Mammary epithelial cell (primary cell): ENCODE data around the gene PAM.

ENCODE experiments used
- EZH2 ChIP-seq: IDR thresholded peaks from 2 replicates; pipeline ENCODE4 v1.6.1; 2012; ENCODE audit warnings: low read length, inconsistent platforms, borderline replicate concordance
- TF ChIP-seq, protein P1 (sequence below), 2 donors: IDR thresholded peaks in 1 of 2; conservative IDR thresholded peaks in 1 of 2; 2 replicates each; pipeline ENCODE4 v1.5.1; 2011 to 2012; ENCODE audit warnings: inconsistent platforms in 2 of 2, low read length in 2 of 2, mild to moderate bottlenecking in 2 of 2, control low read depth in 1 of 2, low read depth in 1 of 2; ENCODE audit not compliant: insufficient read depth in 1 of 2; ENCODE audit errors: extremely low read depth in 1 of 2

DNA sequence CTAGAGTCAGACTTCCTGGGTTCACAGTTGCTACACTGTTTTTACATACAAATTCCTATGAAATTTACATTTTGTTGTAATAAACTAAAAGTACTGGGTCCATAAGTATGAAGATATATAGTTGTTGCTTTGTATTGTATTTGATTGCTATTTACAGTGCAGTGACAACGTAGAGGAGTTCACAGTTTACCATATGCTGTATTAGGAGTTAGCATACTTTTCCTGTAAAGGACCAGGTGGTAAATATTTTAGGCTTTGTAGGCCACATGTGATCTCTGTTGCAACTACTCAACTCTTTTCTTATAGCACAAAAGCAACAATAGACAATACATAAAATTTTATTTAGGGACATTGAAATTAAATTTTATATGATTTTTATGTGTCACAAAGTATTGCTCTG is 18.0 kb downstream of the PAM start:
- TF ChIP-seq, protein P1, sequence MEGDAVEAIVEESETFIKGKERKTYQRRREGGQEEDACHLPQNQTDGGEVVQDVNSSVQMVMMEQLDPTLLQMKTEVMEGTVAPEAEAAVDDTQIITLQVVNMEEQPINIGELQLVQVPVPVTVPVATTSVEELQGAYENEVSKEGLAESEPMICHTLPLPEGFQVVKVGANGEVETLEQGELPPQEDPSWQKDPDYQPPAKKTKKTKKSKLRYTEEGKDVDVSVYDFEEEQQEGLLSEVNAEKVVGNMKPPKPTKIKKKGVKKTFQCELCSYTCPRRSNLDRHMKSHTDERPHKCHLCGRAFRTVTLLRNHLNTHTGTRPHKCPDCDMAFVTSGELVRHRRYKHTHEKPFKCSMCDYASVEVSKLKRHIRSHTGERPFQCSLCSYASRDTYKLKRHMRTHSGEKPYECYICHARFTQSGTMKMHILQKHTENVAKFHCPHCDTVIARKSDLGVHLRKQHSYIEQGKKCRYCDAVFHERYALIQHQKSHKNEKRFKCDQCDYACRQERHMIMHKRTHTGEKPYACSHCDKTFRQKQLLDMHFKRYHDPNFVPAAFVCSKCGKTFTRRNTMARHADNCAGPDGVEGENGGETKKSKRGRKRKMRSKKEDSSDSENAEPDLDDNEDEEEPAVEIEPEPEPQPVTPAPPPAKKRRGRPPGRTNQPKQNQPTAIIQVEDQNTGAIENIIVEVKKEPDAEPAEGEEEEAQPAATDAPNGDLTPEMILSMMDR (conservative IDR thresholded peaks at IDR 0.05 in 1 of 2, IDR thresholded peaks at IDR 0.05 in 1 of 2; ENCODE audit: extremely low read depth in 1 of 2, insufficient read depth in 1 of 2, low read depth in 1 of 2, low read length in 2 of 2) = no peak
- no peak for TF ChIP-seq EZH2
